IMR-90 (cell line): ENCODE measurements around the gene RAP2B. TPM values are rescaled to one million over a fixed set of nuclear protein-coding genes. Genes with fewer than 3 reads are reported as not detected.

Experiments
- ATAC-seq: fragments of 200-7000 bp; cut with Tn5 transposase; 2 replicates; pipeline ENCODE4 v1.9.1; 2020; ENCODE audit warnings: low read depth, mild to moderate bottlenecking, moderate library complexity
- BruUV-seq: library from RNA; stranded (reverse); fragments of 400-500 nt; replicated peaks from 2 replicates; lab custom pipeline; 2021; lab: Mats Ljungman, UMichigan
- CTCF ChIA-PET: fragments of 300-600 bp; formaldehyde crosslinking; extraction: SDS; loops from one replicate; lab custom pipeline; 2021; ENCODE audit warnings: antibody characterized with exemption; lab: Yijun Ruan, JAX
- POLR2A ChIA-PET: fragments of 300-600 bp; sonication (Branson Sonifier 250); formaldehyde crosslinking; loops from one replicate; lab custom pipeline; 2022; ENCODE audit warnings: antibody characterized with exemption; ENCODE audit not compliant: unreplicated experiment; lab: Charles Lee
- DNase-seq: peaks from one replicate; pipeline ENCODE4 v3.0.0; 2013
- H2AFZ ChIP-seq: replicated peaks from 2 replicates; pipeline ENCODE3; 2013; ENCODE audit warnings: low read length, mild to moderate bottlenecking; ENCODE audit not compliant: poor library complexity
- H2AK5ac ChIP-seq: 2 replicates; pipeline ENCODE4 v1.6.1; 2013; ENCODE audit warnings: low read depth, low read length, inconsistent platforms
- H2AK9ac ChIP-seq: replicated peaks from 2 replicates; pipeline ENCODE3; 2013; ENCODE audit warnings: mild to moderate bottlenecking, low read depth, low read length, moderate library complexity; ENCODE audit not compliant: poor library complexity
- H2BK120ac ChIP-seq: 2 replicates; pipeline ENCODE4 v1.6.1; 2013; ENCODE audit warnings: low read depth, low read length, inconsistent platforms
- H2BK15ac ChIP-seq: 3 replicates; pipeline ENCODE4 v1.6.1; 2013; ENCODE audit warnings: low read depth, low read length, inconsistent platforms
- H2BK20ac ChIP-seq: 2 replicates; pipeline ENCODE4 v1.6.1; 2013; ENCODE audit warnings: low read depth, mild to moderate bottlenecking, inconsistent platforms, low read length, moderate library complexity
- H2BK5ac ChIP-seq: 2 replicates; pipeline ENCODE4 v1.6.1; 2013; ENCODE audit warnings: mild to moderate bottlenecking, low read depth, low read length, inconsistent platforms; ENCODE audit not compliant: poor library complexity, severe bottlenecking
- H3K14ac ChIP-seq: replicated peaks from 2 replicates; pipeline ENCODE4 v1.6.1; 2013; ENCODE audit warnings: low read depth, low read length, inconsistent platforms
- H3K18ac ChIP-seq: 2 replicates; pipeline ENCODE4 v1.6.1; 2013; ENCODE audit warnings: low read depth, low read length, control low read depth
- H3K23ac ChIP-seq: 2 replicates; pipeline ENCODE4 v1.6.1; 2013; ENCODE audit warnings: low read depth, low read length, inconsistent platforms
- H3K27ac ChIP-seq: 2 replicates; pipeline ENCODE4 v1.5.1; 2013; ENCODE audit warnings: mild to moderate bottlenecking, control low read depth, low read length; ENCODE audit not compliant: insufficient read depth
- H3K27me3 ChIP-seq: 2 replicates; pipeline ENCODE4 v1.6.1; 2013; ENCODE audit warnings: low read length; ENCODE audit not compliant: control insufficient read depth, insufficient read depth
- H3K36me3 ChIP-seq: 2 replicates; pipeline ENCODE4 v1.6.1; 2013; ENCODE audit warnings: low read length, mixed read lengths; ENCODE audit not compliant: control insufficient read depth, insufficient read depth
- H3K4ac ChIP-seq: 2 replicates; pipeline ENCODE4 v1.6.1; 2013; ENCODE audit warnings: low read depth, low read length, inconsistent platforms
- H3K4me1 ChIP-seq: 2 replicates; pipeline ENCODE4 v1.6.1; 2013; ENCODE audit warnings: low read length, mixed read lengths; ENCODE audit not compliant: control insufficient read depth, insufficient read depth
- H3K4me2 ChIP-seq: 2 replicates; pipeline ENCODE4 v1.6.1; 2013; ENCODE audit warnings: low read depth, mild to moderate bottlenecking, control low read depth, low read length, moderate library complexity
- H3K4me3 ChIP-seq: 2 replicates; pipeline ENCODE4 v1.5.1; 2013; ENCODE audit warnings: low read depth, mild to moderate bottlenecking, control low read depth, low read length, moderate library complexity; ENCODE audit not compliant: insufficient read depth
- H3K56ac ChIP-seq: 2 replicates; pipeline ENCODE4 v1.6.1; 2013; ENCODE audit warnings: low read length, inconsistent platforms; ENCODE audit not compliant: insufficient read depth; ENCODE audit errors: extremely low read depth
- H3K79me1 ChIP-seq, 2 experiments: 2 replicates each; pipeline ENCODE4 v1.6.1; 2013; ENCODE audit warnings: low read length in 2 of 2, inconsistent platforms in 1 of 2, low read depth in 1 of 2
- H3K9ac ChIP-seq: 2 replicates; pipeline ENCODE4 v1.6.1; 2013; ENCODE audit warnings: low read depth, low read length, control low read depth
- H3K9me1 ChIP-seq: 2 replicates; pipeline ENCODE4 v1.6.1; 2013; ENCODE audit warnings: low read length, inconsistent platforms; ENCODE audit not compliant: insufficient read depth
- H3K9me3 ChIP-seq: 2 replicates; pipeline ENCODE4 v1.6.1; 2013; ENCODE audit warnings: low read length; ENCODE audit not compliant: control insufficient read depth, insufficient read depth
- H4K20me1 ChIP-seq: 2 replicates; pipeline ENCODE4 v1.6.1; 2013; ENCODE audit warnings: low read length, inconsistent platforms; ENCODE audit not compliant: insufficient read depth
- H4K5ac ChIP-seq: 2 replicates; pipeline ENCODE4 v1.6.1; 2013; ENCODE audit warnings: mild to moderate bottlenecking, low read depth, low read length, control low read depth
- H4K8ac ChIP-seq, 2 experiments: 2 replicates each; pipeline ENCODE4 v1.6.1; 2013; ENCODE audit warnings: low read depth in 2 of 2, low read length in 2 of 2, control low read depth in 1 of 2, inconsistent platforms in 1 of 2
- H4K91ac ChIP-seq: 2 replicates; pipeline ENCODE4 v1.6.1; 2013; ENCODE audit warnings: low read depth, low read length, inconsistent platforms; ENCODE audit not compliant: insufficient read depth
- BHLHE40 ChIP-seq: fragments of 150-350 bp; IDR thresholded peaks from 2 replicates; pipeline ENCODE4 v1.6.1; 2016; ENCODE audit warnings: mild to moderate bottlenecking, low read depth, low read length
- CEBPB ChIP-seq: IDR thresholded peaks from 2 replicates; pipeline ENCODE4 v1.6.1; 2012; ENCODE audit warnings: low read depth, low read length, improper control_type of control experiment
- CHD1 ChIP-seq: IDR thresholded peaks from 2 replicates; pipeline ENCODE4 v1.6.1; 2012; ENCODE audit warnings: low read depth, low read length, improper control_type of control experiment
- FOS ChIP-seq: fragments of 150-350 bp; IDR thresholded peaks from 2 replicates; pipeline ENCODE4 v1.6.1; 2016; ENCODE audit warnings: low read depth, low read length
- MAFK ChIP-seq: IDR thresholded peaks from 2 replicates; pipeline ENCODE4 v1.6.1; 2012; ENCODE audit warnings: low read depth, low read length, improper control_type of control experiment
- MAZ ChIP-seq: IDR thresholded peaks from 2 replicates; pipeline ENCODE4 v1.6.1; 2012; ENCODE audit warnings: low read depth, mild to moderate bottlenecking, low read length, improper control_type of control experiment, moderate library complexity, borderline replicate concordance
- MXI1 ChIP-seq: IDR thresholded peaks from 2 replicates; pipeline ENCODE4 v1.6.1; 2012; ENCODE audit warnings: low read depth, mild to moderate bottlenecking, low read length, moderate library complexity, borderline replicate concordance
- NFE2L2 ChIP-seq: fragments of 150-350 bp; IDR thresholded peaks from 2 replicates; pipeline ENCODE4 v1.6.1; 2016; ENCODE audit warnings: low read depth, mild to moderate bottlenecking, low read length
- POLR2A ChIP-seq: IDR thresholded peaks from 2 replicates; pipeline ENCODE4 v1.6.1; 2012; ENCODE audit warnings: mild to moderate bottlenecking, low read depth, low read length
- RAD21 ChIP-seq: IDR thresholded peaks from 2 replicates; pipeline ENCODE4 v1.6.1; 2012; ENCODE audit warnings: low read length, improper control_type of control experiment
- RCOR1 ChIP-seq: IDR thresholded peaks from 2 replicates; pipeline ENCODE4 v1.6.1; 2012; ENCODE audit warnings: mild to moderate bottlenecking, low read length, improper control_type of control experiment; ENCODE audit not compliant: insufficient replicate concordance
- RFX5 ChIP-seq: IDR thresholded peaks from 2 replicates; pipeline ENCODE4 v1.8.0; 2012; ENCODE audit warnings: low read depth, mild to moderate bottlenecking, low read length, moderate library complexity
- SMC3 ChIP-seq: fragments of 150-350 bp; IDR thresholded peaks from 2 replicates; pipeline ENCODE4 v1.6.1; 2016; ENCODE audit warnings: low read depth, mild to moderate bottlenecking, antibody characterized with exemption, low read length, moderate library complexity
- WGBS, 2 experiments: methylation state at CpG; one replicate each; pipeline versions ENCODE4 v1.1.5 to v1.1.7; 2013; ENCODE audit warnings: missing lambda C conversion rate in 2 of 2; ENCODE audit not compliant: insufficient read length in 1 of 2; ENCODE audit errors: extremely low coverage in 2 of 2; 5-methylcytosine and 5-hydroxymethylcytosine counted together
- dilution Hi-C: fragments of 300-500 bp; cut with HindIII; formaldehyde crosslinking; loops from one replicate; pipeline ENCODE4 v1.14.3; 2018; ENCODE audit warnings: low sequenced_read_pairs; ENCODE audit not compliant: unreplicated experiment
- in situ Hi-C: fragments of 300-500 bp; cut with MboI; formaldehyde crosslinking; loops from 3 replicates; pipeline ENCODE4 v1.14.3; 2019; ENCODE audit warnings: low sequenced_read_pairs, inconsistent platforms, mixed read lengths
- intact Hi-C: fragments of 100-400 bp; cut with micrococcal nuclease; formaldehyde crosslinking; loops from 2 replicates; pipeline ENCODE4 v1.10.0; 2022
- polyA plus RNA-seq, 3 experiments: library from polyadenylated mRNA; depleted of rRNA; stranded (reverse); fragments of >200 nt; gene quantifications; 2 replicates each; pipeline ENCODE4 v1.2.3, GENCODE V29; 2012; ENCODE audit warnings: low replicate concordance in 1 of 3
- total RNA-seq: library from RNA; depleted of rRNA; stranded (reverse); fragments of >200 nt; gene quantifications from 2 replicates; pipeline ENCODE4 v1.2.3, GENCODE V29; 2012
- TF ChIP-seq, protein P1 (sequence below): conservative IDR thresholded peaks from 2 replicates; pipeline ENCODE4 v1.5.1; 2012; ENCODE audit warnings: mild to moderate bottlenecking, low read depth, low read length, improper control_type of control experiment
- TF ChIP-seq, protein P2 (sequence below): fragments of 150-350 bp; IDR thresholded peaks from 2 replicates; pipeline ENCODE4 v1.6.1; 2017; ENCODE audit warnings: mild to moderate bottlenecking, antibody characterized with exemption, low read length, low read depth
- TF ChIP-seq, protein P3 (sequence below): fragments of 150-350 bp; IDR thresholded peaks from 2 replicates; pipeline ENCODE4 v1.6.1; 2016; ENCODE audit warnings: low read depth, mild to moderate bottlenecking, low read length, moderate library complexity, borderline replicate concordance

Gene RAP2B
- total and polyA plus RNA-seq, 2 of the 4 experiments (the other 2 are of a cell fraction): 6.6 to 12.4 TPM

DNA sequence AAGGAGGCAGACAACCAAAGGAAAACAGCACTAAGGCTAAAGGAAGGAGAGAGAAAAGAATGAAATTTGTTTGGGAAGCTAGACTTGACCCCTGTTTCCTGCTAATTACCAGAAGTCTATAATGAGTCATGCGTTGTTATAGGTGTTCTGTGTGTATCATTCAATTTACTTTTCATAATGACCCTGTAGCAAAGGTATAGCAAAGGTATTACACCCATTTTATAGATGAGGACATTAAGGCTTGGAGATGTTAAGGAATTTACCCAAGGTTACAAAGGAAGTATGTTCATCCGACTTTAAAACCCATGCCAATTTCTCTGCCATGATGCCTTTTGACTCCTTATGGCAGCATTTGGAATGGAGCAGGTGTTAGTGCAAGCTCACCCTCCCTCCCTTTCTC, 54.9 kb downstream of the RAP2B start:
- POLR2A ChIA-PET: no interaction called here
- ATAC-seq (no peak), DNase-seq (no peak)
- Histone ChIP-seq H3K14ac (no peak overlapping the region), H2AFZ (no peak overlapping the region), H3K9ac (no peak overlapping the region), H2BK15ac (no peak overlapping the region), H3K56ac (no peak overlapping the region), H3K18ac (no peak overlapping the region), H4K20me1 (no peaks in the 10 kb centered on the region), H4K91ac (no peak overlapping the region), H2BK120ac (no peak overlapping the region), H2AK5ac (no peak overlapping the region), H3K4me1 (no peaks in the 10 kb centered on the region), H3K9me3 (no peaks in the 10 kb centered on the region), H2BK5ac (no peak overlapping the region), H3K27ac (no peak overlapping the region), H4K8ac (no peak overlapping the region), H2AK9ac (no peak overlapping the region), H3K9me1 (peaks cover 5% of the 10 kb centered on the region), H3K23ac (no peak overlapping the region), H3K4ac (no peak overlapping the region), H3K36me3 (no peaks in the 10 kb centered on the region), H4K5ac (no peak overlapping the region), H3K27me3 (no peaks in the 10 kb centered on the region), H3K4me3 (no peak overlapping the region), H3K79me1 (no peaks in the 10 kb centered on the region), H3K4me2 (no peak overlapping the region), H2BK20ac (no peak overlapping the region)
- in situ Hi-C loops (no loop called here), dilution Hi-C loops (no loop called here), intact Hi-C loops (no loop called here)
- no TSS peak for BruUV-seq
- TF ChIP-seq SMC3 (no peak), MAZ (no peak), RAD21 (no peak), MXI1 (no peak), POLR2A (no peak), BHLHE40 (no peak), MAFK (no peak), RFX5 (no peak), RCOR1 (no peak), NFE2L2 (no peak), CEBPB (no peak), FOS (no peak), CHD1 (no peak)
- TF ChIP-seq, protein P1, sequence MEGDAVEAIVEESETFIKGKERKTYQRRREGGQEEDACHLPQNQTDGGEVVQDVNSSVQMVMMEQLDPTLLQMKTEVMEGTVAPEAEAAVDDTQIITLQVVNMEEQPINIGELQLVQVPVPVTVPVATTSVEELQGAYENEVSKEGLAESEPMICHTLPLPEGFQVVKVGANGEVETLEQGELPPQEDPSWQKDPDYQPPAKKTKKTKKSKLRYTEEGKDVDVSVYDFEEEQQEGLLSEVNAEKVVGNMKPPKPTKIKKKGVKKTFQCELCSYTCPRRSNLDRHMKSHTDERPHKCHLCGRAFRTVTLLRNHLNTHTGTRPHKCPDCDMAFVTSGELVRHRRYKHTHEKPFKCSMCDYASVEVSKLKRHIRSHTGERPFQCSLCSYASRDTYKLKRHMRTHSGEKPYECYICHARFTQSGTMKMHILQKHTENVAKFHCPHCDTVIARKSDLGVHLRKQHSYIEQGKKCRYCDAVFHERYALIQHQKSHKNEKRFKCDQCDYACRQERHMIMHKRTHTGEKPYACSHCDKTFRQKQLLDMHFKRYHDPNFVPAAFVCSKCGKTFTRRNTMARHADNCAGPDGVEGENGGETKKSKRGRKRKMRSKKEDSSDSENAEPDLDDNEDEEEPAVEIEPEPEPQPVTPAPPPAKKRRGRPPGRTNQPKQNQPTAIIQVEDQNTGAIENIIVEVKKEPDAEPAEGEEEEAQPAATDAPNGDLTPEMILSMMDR: no peak
- TF ChIP-seq, protein P2, sequence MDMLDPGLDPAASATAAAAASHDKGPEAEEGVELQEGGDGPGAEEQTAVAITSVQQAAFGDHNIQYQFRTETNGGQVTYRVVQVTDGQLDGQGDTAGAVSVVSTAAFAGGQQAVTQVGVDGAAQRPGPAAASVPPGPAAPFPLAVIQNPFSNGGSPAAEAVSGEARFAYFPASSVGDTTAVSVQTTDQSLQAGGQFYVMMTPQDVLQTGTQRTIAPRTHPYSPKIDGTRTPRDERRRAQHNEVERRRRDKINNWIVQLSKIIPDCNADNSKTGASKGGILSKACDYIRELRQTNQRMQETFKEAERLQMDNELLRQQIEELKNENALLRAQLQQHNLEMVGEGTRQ: no peak
- TF ChIP-seq, protein P3, sequence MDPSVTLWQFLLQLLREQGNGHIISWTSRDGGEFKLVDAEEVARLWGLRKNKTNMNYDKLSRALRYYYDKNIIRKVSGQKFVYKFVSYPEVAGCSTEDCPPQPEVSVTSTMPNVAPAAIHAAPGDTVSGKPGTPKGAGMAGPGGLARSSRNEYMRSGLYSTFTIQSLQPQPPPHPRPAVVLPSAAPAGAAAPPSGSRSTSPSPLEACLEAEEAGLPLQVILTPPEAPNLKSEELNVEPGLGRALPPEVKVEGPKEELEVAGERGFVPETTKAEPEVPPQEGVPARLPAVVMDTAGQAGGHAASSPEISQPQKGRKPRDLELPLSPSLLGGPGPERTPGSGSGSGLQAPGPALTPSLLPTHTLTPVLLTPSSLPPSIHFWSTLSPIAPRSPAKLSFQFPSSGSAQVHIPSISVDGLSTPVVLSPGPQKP: no peak
- WGBS, 2 experiments: no CpG with 5 or more reads among the region's 2 CpGs
- CTCF ChIA-PET: no interaction called here
